Stimulated activated CD4-positive, alpha-beta T cell treated with anti-CD3 and anti-CD28 coated beads, TNF-alpha, amount 100 ng/mL, for 1 hour (primary cell): ENCODE data around the gene SLC30A1.
"Not testable (repeated sequence)": the region's sequence is repeated elsewhere in the genome, so short reads cannot be mapped to it uniquely, and the experiment has no call there.

Source experiments
- DNase-seq, 3 donors: peaks; one replicate each; pipeline ENCODE4 v3.0.0-alpha.2; 2020; ENCODE audit warnings: low read depth in 3 of 3, low spot score in 1 of 3

The SLC30A1 gene

DNA sequence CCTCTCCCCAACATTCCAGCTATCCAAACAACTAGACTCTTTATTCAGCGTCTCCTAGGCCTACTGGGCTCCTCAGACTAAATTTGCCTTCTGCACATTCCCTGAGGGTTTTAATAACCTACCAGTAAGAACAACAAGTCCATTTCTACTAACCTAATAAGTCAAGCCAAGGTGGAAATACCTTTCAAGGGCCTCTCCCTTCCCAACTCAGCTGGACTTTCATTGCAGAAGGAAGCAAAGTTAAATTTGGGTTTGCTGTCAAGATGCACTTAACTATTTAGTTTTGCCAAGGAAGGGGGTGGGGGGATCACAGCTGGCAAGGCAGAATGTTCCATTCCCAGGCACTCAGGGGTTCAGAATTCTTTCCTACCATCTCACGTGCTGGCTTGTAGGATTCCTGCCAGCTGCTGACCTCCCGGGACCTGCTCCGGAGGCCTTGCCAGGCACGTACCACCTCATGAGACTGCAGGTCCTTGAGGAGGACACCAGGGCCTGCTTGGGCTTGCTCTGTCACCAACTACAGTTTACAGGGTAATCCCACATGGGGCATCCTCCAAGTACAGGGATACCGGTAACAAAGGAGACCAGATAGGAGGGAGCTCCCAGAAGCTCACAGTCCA, 29.8 kb downstream of the SLC30A1 start:
- no peak for DNase-seq

DNA sequence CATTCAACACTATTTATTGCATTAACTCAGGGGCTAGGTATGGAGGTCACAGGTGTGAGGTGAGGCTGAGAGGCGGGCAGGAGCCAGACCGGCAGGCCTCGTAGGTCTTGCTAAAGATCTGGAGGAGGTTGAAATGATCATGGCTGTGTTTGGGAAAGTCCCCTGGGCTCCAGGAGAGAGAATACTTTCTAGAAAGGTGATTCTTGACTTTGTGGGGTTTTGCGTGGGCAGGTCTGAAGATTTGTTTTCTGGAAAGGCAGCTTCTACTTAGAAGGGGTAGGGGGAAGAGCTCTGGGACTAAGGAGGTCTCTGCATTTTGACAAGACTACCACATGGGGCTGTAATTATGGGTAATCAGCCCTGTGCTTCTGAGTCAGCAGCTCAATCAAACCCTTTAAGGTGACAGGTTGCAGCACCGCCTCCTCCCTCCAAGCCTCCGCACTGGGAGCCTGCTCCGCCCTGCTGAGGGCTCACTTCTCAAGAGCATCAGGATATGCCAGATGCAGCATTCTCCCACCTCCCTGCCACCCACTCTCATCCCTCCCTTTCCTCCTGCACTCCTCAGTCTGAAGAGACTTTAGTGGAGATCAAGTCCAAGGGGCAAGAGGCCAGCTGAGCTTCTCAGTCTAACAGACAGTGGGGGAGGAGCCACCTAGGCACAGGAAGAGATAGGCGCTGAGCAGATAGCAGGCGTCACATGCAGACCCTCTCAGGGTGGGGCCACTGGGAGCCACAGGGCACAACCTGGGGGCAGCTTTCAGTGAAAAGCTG, 30.5 kb downstream of the SLC30A1 start:
- DNase-seq, result no peak

DNA sequence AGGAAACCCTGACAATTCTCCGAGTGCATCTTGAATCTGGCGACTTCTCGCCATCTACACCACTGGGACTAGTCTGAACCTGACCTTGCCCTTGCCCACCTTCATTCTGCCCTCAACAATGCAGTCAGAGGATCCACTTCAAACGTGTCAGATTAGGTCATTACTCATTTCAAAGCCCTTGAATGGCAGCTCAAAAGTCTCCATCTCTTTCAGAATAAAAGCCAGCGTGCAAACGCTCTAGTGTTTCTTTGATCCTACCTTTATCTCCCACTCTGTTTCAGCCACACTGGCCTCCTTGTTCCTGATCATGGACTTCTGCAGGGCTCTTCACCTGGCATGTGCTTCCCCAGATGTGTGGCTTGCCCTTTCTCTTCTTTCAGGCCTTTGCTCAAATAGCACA, 31.3 kb downstream of the SLC30A1 start:
- no peak for DNase-seq

DNA sequence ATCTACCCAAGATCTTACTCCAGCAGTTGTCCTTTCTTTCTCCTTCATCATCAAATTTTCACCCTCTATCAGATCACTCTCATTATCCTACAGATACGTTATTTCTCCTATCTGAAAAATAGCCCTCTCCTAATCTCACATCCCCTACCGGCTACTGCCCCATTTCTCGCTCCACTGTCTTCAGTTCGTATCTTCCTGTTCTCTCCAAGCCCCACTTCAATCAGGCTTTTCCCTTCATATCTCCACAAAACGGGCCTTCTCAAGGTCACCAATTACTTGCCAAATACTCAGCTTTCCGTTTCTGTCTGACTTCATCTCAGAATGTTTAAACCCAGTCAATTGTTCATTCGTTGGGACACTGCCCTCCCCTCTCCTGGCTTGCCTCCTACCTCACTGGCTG, 32.4 kb downstream of the SLC30A1 start:
- no peak for DNase-seq

DNA sequence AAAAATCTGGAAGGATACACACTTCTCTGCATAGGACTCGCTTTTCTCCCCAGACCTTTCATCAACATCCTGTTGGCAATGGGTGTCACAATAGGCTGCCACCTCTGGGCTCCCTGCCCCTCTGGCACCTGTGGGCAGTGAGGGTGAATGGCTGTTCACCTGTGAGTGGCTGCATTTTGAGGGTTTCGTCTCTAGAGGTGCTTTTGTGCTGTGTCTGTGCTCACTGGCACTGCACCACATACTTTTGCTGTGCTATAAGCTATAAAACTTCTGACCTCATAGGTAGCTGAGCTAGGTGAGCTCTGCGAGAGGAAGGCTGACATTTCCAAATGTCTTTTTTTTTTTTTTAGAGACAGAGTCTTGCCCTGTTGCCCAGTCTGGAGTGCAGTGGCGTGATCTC, 35.9 kb downstream of the SLC30A1 start:
- DNase-seq, result no peak

DNA sequence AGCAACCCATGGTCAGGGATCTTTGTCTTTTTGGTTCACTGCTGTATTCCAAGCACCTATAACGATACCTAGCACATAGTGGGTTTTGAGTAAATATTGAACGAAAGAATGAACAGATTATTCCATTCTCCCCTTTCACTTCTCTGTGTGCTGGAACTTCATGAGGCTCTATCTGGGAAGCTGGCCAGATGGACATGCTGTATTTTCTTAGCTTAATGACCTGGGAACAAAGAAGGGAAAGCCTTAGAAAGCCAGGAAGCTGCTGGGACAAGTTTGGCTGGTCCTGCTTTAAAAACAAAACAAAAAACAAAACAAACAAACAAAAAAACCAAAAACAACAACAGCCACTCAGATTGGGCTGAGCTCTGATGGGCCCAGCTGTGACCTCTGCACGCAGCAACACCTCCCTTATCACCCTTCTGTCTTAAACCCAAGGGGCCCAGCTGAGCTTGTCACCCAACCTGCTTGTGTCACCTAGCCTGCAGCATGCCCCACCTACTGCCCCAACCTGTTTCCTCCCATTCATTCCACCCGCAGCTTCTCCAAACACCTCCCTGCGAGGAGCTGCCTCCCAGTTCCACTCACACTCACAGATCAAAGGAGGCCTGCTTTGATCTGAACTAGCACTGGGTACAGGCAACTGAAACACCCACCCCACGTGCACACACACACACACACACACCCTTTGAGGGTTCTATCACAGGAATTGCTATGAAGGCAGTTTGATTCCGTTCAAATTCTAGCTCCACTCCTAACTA, 37.1 kb downstream of the SLC30A1 start:
- DNase-seq, result no peak

DNA sequence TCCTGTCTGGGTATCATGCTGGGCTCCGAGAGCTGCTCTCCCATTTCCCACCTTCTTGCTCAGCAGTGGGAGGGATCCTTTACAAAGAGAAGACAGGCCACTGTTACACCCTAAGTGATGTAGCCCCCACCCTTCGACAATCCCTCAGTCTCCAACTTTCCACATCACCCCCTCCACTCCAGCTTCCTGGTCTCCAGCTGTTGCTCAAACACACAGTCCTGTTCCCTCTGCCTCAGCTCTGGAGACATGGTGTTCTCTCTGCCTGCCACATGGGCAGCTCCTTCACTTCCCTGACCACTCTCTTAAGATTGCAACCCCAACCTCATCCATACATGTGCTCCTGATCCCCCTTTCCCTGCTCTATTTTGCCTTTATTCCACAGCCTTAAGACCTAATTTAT, 37.7 kb downstream of the SLC30A1 start:
- no peak for DNase-seq

DNA sequence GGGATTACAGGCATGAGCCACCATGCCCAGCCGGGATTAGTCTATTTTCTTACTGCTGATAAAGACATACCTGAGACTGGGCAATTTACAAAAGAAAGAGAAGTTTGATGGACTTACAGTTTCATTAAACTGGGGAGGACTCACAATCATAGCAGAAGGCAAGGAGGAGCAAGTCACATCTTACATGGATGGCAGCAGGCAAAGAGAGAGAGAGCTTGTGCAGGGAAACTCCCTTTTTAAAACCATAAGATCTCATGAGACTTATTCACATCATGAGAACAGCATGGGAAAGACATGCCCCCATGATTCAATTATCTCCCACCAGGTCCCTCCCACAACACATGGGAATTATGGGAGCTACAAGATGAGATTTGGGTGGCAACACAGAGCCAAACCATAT, 38.1 kb downstream of the SLC30A1 start:
- not testable (repeated sequence) for DNase-seq

DNA sequence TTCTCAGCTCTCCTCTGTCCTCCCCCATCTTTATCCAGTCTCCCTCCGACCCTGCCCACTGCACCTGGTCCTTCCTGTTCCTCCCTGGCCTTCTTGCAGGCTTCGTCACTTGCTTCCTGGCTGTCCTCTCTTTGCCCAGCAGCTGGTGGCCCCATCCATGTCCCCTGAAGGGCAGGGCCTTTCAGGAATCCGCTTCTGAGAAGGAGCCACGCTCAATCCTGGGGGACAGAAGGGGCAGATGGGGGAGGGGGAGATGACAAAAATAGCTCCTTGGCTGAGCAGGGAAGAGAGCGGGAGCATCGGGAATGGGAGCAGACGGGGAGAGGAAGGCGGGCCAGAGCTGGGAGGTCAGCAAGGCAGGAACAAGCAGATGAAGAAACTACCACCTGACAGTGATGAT, 40.7 kb downstream of the SLC30A1 start:
- no peak for DNase-seq

DNA sequence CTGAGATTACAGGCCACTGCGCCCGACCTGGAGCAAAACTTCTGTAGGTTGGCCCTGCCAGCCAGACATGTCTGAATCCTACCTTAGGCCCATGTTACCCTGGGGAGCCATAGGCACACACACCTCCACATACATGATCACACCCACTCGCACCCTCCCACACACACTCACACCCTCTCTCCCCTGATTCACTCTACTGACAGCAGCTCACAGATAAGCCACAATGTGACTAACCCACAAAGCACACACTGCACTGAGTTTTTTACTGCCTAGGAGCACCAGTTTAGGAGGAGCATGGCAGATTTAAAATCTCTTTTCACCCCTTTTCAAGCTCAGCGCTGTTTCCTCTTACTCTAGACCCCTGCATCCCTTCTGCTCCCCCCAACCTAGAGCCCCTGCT, 41.7 kb downstream of the SLC30A1 start:
- DNase-seq, result no peak

DNA sequence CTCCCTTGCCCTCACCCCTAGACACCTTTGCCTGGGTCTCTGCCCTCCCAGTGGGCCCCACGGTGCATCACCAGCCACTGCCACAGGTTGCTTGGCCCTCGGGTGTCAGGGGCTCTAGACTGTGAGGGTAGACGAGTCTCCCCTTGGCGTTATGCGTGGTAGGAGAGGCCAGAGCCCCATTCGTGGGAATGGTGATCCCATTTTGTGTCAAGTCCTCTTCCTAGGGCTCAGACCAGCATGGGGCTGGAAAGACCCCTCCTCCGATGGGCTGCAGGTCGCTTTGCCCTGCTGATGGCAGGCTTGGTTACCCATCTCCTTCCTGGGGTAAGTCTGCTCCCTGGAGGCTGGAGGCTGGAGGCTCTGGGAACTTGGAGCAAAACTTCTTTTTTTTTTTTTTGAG, 42.4 kb downstream of the SLC30A1 start:
- no peak for DNase-seq

DNA sequence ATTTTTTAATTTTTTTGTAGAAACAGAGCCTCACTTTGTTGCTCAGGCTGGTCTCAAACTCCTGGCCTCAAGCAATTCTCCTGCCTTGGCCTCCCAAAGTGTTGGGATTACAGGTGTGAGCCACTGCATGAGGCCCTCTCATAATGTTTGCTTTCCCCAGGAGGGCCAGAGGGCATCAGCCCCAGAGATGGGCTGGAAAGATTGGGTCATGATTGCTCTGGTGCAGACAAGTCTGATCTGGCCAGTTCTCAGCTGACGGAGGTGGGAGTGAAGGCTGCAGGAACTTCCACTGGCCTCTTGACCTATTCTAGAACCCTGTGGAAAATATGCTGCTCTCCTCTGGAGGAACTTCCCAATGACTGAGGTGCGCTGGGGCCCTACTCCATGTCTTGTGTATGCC, 43.6 kb downstream of the SLC30A1 start:
- no peak for DNase-seq

DNA sequence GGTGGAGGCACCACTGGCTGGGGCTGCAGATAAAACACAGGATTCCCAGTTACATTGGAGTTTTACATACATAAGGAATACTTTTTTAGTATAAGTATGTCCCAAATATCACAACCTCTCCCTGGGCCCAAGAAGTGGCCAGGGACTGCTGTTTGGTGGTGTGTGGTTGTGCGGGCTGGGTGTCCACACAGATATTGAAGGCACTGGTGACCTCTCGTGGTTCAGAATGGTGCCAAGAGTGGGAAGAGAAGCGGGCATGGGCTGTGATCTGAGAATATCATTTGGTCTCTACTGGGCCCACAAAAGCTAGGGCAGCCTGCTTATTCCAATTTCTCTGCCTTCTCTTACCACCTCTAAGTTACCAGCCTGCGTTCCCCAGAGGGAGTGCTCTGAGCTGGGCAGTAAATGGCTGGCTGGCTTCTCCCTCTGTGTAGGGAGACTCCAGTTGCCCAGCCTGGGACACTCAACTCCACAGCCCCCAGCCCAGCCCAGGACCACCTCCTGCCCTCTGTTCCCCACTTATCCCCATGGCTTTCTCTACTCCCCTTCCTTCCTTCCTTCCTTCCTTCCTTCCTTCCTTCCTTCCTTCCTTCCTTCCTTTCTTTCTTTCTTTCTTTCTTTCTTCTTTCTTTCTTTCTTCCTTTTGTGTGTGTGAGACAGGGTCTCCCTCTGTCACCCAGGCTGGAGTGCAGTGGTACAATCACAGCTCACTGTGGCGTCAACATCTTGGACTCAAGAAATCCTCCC, 44.2 kb downstream of the SLC30A1 start:
- no peak for DNase-seq

DNA sequence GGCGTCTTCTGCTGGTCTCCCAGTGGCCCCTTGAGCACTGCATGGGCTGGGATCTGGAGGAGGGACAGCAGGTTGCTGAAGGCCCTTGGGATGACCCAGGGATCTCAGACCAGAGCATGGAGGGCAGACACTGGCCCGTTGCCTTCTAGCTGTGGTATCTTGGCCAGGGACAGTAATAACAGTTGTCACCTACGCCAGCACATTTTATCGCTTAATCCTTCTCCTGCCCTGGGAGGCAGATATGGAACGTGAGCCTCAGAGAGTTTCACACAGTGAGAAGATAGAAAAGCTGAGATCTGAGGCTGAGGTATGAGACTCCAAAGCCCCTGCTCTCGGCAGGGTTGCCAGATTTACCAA, 46.9 kb downstream of the SLC30A1 start:
- DNase-seq, result no peak

DNA sequence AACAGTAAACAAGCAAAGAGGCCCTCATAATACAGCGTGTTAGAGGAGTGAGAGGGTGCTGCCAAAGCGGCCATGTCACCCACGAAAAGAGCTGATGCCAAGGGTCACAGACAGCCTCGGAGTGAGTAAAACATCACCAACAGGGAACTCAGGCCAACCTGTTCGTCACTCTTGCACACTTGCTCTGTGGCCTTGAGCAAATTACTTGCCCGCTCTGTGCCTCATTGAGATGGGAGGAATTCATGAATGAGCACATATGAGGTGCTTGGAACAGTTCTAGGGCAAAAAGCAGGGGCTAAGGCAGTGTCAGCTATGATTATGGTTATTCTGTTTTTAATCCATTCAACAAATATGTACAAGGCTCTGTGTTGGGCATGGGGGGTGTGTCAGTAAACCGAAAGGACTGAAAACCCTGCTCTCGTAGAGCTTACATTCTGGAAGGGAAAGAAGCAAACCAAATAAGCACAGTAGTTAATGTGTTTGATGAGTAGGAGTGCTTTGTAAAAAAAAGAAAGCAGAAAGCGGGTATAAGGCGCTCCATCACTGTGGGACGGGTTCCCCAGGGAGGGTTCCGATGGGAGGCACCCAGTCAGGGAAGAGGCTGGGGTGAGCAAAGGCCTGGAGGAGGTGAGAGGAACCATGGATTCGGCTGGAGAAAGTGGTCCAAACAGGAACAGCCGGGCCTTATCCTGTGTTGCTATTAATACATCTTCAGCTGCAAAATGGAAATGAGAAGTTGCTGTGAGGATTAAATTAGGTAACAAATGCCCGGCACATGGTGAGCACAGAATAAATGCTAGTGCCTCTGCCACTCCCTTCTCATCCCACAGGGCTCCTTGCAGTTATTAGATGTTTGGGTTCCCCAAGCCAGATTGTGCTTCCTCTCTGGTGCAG, 47.5 kb downstream of the SLC30A1 start:
- DNase-seq, result no peak

DNA sequence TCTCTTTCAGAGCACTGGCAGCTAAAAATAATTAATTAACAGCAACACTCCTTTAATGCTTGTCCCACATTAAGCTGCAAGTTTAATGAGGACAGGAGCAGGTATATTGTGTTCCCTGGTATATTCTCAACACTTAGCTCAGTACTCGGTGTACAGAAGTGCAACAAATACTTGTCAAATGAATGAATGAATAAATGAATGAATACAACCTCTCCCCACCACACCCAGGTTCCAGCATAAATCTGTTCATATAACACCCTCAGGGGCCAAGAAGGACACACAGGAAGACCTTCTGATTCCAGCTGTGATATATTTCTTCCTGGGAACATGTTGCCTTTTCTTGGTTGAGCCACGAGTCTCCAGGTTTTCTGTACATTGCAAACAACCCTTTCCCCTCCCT, 48.9 kb downstream of the SLC30A1 start:
- no peak for DNase-seq

DNA sequence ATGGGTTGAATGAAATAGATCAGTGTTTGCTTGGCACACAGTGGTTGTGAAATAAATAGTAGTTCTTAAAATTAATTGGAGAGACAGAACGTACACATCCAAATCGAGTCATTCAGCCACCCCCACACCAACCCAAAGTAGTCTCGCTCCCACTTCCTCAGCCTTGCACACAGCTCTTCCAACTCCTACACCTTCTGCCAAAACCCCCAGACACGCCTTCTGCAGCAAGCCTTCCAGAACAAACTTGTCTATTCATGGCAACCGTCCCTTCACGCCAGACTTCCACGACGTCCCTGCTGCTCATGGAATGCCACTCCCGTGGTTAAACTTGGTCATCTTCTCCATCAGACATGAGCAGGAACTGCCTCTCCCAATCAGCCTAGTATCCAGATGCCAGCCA, 49.5 kb downstream of the SLC30A1 start:
- no peak for DNase-seq

DNA sequence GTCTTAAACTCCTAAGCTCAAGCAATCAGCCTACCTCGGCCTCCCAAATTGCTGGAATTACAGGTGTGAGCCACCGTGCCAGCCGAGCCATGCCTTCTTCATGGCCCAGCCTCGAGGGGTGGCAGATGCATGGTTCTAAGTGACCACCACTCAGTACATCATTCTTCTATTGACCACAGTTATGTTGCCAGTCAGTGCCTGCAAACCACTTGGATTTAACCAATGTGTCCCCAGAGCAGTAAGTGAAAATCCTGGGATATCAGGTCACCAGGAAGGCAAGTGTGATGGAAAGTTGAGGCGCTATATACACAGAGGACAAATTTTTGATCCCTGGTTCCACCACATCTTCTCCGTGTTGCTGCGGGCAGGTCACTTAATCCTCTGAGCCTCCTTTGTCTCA, 50.0 kb downstream of the SLC30A1 start:
- no peak for DNase-seq

DNA sequence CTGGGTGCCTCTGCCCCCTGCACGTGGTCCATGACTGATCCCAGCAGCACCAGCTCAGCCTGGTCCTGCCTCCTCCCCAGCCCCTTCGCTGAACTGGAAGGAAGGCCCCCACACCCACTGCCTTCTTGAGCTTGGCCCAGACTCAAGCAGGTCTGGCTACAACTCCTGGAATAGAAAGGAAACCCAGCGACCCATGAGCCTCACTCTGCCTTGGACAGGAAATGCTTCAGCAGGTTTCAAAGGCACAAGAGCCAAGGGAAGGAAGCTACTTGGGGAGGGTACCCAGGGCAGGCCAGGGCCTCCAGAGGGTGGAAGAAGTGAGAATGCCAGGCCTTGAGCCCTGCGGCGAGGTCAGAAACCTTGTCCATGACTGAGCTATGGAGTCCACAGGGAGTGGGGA, 51.1 kb downstream of the SLC30A1 start:
- no peak for DNase-seq

DNA sequence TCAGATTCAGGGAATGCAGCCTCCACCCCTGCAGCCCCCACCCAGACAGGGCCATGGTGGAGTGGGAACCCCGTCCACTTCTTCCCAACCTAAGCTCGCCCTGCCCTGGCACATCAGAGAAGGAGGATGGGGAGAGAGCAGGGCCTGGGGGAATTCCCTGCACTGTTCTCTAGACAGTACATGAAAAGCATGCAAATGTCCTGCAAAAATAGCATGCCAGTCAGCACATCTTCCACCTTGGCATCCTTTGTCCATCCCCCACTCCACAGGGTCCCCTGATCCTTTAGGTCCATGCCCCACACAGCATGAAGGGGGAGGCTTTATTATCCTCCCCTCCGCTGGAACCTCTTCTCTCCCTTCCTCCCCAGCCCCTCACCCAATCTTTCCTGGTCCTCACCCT, 52.0 kb downstream of the SLC30A1 start:
- no peak for DNase-seq

DNA sequence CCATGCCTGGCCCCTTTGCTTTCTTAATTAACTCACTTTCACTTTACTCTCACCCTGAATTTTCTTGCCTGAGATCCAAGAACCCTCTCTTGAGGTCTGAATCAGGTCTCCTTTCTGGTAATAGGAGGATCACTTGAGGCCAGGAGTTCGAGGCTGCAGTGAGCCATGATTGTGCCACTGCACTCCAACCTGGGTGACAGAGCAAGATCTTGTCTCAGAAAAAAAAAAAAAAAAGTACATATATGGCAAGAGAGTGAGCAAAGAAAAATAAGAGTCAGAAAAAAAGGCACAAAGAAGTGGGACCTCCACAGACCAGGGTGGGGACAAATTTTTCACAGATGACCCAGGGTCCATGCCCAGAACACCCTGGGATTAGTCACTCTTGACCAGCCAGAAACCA, 52.9 kb downstream of the SLC30A1 start:
- no peak for DNase-seq
